Tibial nerve (tissue), 4 donors: Measurements from ENCODE around the gene VKORC1L1.
"Not testable (repeated sequence)": the region's sequence is repeated elsewhere in the genome, so short reads cannot be mapped to it uniquely, and the experiment has no call there.

ENCODE experiments used
- EP300 ChIP-seq, 2 donors: sonication (generic); formaldehyde crosslinking; IDR thresholded peaks; one replicate each; pipeline ENCODE4 v1.6.1; 2017; ENCODE audit warnings: antibody characterized with exemption in 2 of 2, mild to moderate bottlenecking in 1 of 2
- TF ChIP-seq, protein P1 (sequence below), 5 experiments: fragments of 200-600 bp in 3 of 5; fragments of 450-650 bp in 2 of 5; sonication (generic) in 3 of 5; IDR thresholded peaks; one replicate each; pipeline ENCODE4 v1.5.1; 2016 to 2019; ENCODE audit warnings: antibody characterized with exemption in 5 of 5, mild to moderate bottlenecking in 3 of 5, moderate library complexity in 2 of 5

DNA sequence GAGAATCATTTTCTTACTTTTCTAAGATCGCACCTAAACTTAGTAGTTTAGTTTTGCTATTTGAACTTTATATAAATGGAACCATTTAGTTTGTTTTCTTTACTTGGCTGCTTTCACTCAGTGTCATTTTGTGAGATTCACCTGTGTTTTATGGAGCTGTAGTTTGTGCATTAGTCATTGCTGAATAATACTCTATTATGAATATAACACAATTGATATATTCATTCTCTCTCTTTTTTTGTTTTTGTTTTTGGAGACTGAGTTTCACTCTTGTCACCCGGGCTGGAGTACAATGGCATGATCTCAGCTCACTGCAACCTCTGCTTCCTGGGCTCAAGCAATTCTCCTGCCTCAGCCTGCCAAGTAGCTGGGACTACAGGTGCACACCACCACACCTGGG lies 16.8 kb downstream of the VKORC1L1 start:
- TF ChIP-seq, protein P1, sequence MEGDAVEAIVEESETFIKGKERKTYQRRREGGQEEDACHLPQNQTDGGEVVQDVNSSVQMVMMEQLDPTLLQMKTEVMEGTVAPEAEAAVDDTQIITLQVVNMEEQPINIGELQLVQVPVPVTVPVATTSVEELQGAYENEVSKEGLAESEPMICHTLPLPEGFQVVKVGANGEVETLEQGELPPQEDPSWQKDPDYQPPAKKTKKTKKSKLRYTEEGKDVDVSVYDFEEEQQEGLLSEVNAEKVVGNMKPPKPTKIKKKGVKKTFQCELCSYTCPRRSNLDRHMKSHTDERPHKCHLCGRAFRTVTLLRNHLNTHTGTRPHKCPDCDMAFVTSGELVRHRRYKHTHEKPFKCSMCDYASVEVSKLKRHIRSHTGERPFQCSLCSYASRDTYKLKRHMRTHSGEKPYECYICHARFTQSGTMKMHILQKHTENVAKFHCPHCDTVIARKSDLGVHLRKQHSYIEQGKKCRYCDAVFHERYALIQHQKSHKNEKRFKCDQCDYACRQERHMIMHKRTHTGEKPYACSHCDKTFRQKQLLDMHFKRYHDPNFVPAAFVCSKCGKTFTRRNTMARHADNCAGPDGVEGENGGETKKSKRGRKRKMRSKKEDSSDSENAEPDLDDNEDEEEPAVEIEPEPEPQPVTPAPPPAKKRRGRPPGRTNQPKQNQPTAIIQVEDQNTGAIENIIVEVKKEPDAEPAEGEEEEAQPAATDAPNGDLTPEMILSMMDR (IDR thresholded peaks at IDR 0.05), result not testable (repeated sequence)
- not testable (repeated sequence) for TF ChIP-seq EP300 (IDR thresholded peaks at IDR 0.05)
